Neural progenitor cell (in vitro differentiated cells): ENCODE measurements around the gene WDTC1.

Experiments used
- EZH2 ChIP-seq: fragments of 200-600 bp; sonication (generic); IDR thresholded peaks from 2 replicates; pipeline ENCODE4 v1.6.1; 2017; ENCODE audit warnings: antibody characterized with exemption, mild to moderate bottlenecking, moderate library complexity
- EZH2phosphoT487 ChIP-seq: fragments of 200-600 bp; sonication (generic); IDR thresholded peaks from 2 replicates; pipeline ENCODE4 v1.6.1; 2017; ENCODE audit warnings: antibody characterized with exemption
- TF ChIP-seq, protein P1 (sequence below): fragments of 200-600 bp; sonication (generic); IDR thresholded peaks from 2 replicates; pipeline ENCODE4 v1.5.1; 2017; ENCODE audit warnings: antibody characterized with exemption, mild to moderate bottlenecking

DNA sequence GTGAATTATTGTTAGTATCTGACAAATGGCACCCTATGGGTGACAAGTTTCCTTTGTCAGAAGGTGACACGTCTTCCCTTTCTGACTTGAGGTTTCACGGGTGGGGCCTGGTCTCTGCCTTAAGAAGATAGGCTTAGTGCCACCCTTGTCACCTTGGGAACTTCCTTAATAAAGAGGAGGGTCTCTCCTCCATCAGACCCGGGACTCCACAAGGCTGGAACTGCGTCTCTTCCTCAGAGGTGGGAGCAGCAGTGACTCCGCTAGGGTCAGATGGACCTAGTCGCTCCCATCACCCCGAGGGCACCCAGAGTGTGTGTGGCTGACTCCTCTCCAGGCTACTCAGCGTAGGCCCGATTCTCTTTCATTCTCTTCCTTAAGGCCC lies 774 bp upstream of the WDTC1 start:
- TF ChIP-seq EZH2phosphoT487 (no peak), EZH2 (no peak)
- TF ChIP-seq, protein P1, sequence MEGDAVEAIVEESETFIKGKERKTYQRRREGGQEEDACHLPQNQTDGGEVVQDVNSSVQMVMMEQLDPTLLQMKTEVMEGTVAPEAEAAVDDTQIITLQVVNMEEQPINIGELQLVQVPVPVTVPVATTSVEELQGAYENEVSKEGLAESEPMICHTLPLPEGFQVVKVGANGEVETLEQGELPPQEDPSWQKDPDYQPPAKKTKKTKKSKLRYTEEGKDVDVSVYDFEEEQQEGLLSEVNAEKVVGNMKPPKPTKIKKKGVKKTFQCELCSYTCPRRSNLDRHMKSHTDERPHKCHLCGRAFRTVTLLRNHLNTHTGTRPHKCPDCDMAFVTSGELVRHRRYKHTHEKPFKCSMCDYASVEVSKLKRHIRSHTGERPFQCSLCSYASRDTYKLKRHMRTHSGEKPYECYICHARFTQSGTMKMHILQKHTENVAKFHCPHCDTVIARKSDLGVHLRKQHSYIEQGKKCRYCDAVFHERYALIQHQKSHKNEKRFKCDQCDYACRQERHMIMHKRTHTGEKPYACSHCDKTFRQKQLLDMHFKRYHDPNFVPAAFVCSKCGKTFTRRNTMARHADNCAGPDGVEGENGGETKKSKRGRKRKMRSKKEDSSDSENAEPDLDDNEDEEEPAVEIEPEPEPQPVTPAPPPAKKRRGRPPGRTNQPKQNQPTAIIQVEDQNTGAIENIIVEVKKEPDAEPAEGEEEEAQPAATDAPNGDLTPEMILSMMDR, result no peak
